Vagina (tissue), 2 donors: ENCODE results near the gene TCF7L1. TPM values are rescaled to one million over a fixed set of nuclear protein-coding genes. Genes with fewer than 3 reads are reported as not detected.

Experiments used
- DNase-seq, 2 donors: peaks; one replicate each; pipeline ENCODE4 v3.0.0-alpha.2; 2017; ENCODE audit errors: extremely low spot score in 2 of 2
- H3K27ac ChIP-seq: fragments of 200-600 bp; sonication (generic); one replicate; pipeline ENCODE4 v1.5.1; 2019
- H3K27me3 ChIP-seq: fragments of 200-600 bp; sonication (generic); one replicate; pipeline ENCODE4 v1.5.1; 2019
- H3K36me3 ChIP-seq, 2 donors: fragments of 200-600 bp; sonication (generic); one replicate each; pipeline ENCODE4 v1.5.1; 2017 to 2019
- H3K4me1 ChIP-seq: fragments of 200-600 bp; sonication (generic); one replicate; pipeline ENCODE4 v1.5.1; 2019
- H3K4me3 ChIP-seq, 2 donors: fragments of 200-600 bp; sonication (generic); 1 replicate in 1 of 2; 2 replicates in 1 of 2; pipeline ENCODE4 v1.5.1; 2016 to 2019
- H3K9me3 ChIP-seq: fragments of 200-600 bp; sonication (generic); one replicate; pipeline ENCODE4 v1.5.1; 2019
- CTCF ChIP-seq, 3 experiments: fragments of 450-650 bp in 2 of 3; fragments of 200-600 bp in 1 of 3; sonication (generic) in 1 of 3; IDR thresholded peaks; one replicate each; pipeline ENCODE4 v1.5.1; 2017 to 2019; ENCODE audit warnings: antibody characterized with exemption in 3 of 3, mild to moderate bottlenecking in 2 of 3, moderate library complexity in 2 of 3
- POLR2A ChIP-seq, 2 donors: fragments of 450-650 bp; IDR thresholded peaks; one replicate each; pipeline ENCODE4 v1.6.1; 2017; ENCODE audit warnings: antibody characterized with exemption in 2 of 2, mild to moderate bottlenecking in 2 of 2, moderate library complexity in 2 of 2
- POLR2AphosphoS5 ChIP-seq, 2 donors: sonication (generic); formaldehyde crosslinking; IDR thresholded peaks; one replicate each; pipeline ENCODE4 v1.9.0; 2017; ENCODE audit warnings: antibody characterized with exemption in 2 of 2, mild to moderate bottlenecking in 2 of 2, low read depth in 1 of 2; ENCODE audit not compliant: insufficient read depth in 1 of 2
- intact Hi-C: fragments of 100-400 bp; cut with DNase I; formaldehyde crosslinking; loops from one replicate; pipeline ENCODE4 v1.15.1; 2023
- total RNA-seq: library from RNA; depleted of rRNA; stranded (reverse); fragments of >200 nt; gene quantifications from one replicate; pipeline ENCODE4 v1.2.3, GENCODE V29; 2016

TCF7L1 gene
- total RNA-seq, 1 donor from 2014 or later, result 8.3 TPM

GRCh38 chr2:85244828-85245227 lies 111.6 kb downstream of the TCF7L1 start:
- no peaks in the 10 kb centered on the region for H3K36me3 ChIP-seq
- H3K27ac ChIP-seq, result no peak overlapping the region
- peaks cover 71% of the 10 kb centered on the region for H3K4me1 ChIP-seq
- intact Hi-C loops, result no loop called here
- no peak for DNase-seq
- no peak overlapping the region for H3K4me3 ChIP-seq
- H3K9me3 ChIP-seq, result no peaks in the 10 kb centered on the region
- TF ChIP-seq POLR2AphosphoS5 (IDR thresholded peaks at IDR 0.05; ENCODE audit: insufficient read depth in 1 of 2, low read depth in 1 of 2) (no peak), CTCF (IDR thresholded peaks at IDR 0.05) (no peak), POLR2A (IDR thresholded peaks at IDR 0.05) (no peak)
- H3K27me3 ChIP-seq, result no peaks in the 10 kb centered on the region

- H3K27ac ChIP-seq, result no peak overlapping the region
- no peak for TF ChIP-seq CTCF (IDR thresholded peaks at IDR 0.05)
- no peak for TF ChIP-seq POLR2AphosphoS5 (IDR thresholded peaks at IDR 0.05; ENCODE audit: insufficient read depth in 1 of 2, low read depth in 1 of 2)
- no peak for TF ChIP-seq POLR2A (IDR thresholded peaks at IDR 0.05)
- H3K4me3 ChIP-seq, result no peak overlapping the region
- H3K4me1 ChIP-seq, result peaks cover 75% of the 10 kb centered on the region
- no peak for DNase-seq
- intact Hi-C loops, result no loop called here
- no peaks in the 10 kb centered on the region for H3K9me3 ChIP-seq
- no peaks in the 10 kb centered on the region for H3K36me3 ChIP-seq
- no peaks in the 10 kb centered on the region for H3K27me3 ChIP-seq
Observed at GRCh38 chr2:85245891-85246290, 112.7 kb downstream of the TCF7L1 start.

- Histone ChIP-seq H3K36me3 (no peaks in the 10 kb centered on the region), H3K27ac (no peak overlapping the region), H3K4me3 (no peak overlapping the region), H3K27me3 (no peaks in the 10 kb centered on the region), H3K9me3 (no peaks in the 10 kb centered on the region), H3K4me1 (peaks cover 74% of the 10 kb centered on the region)
- TF ChIP-seq POLR2A (IDR thresholded peaks at IDR 0.05), result no peak
- TF ChIP-seq CTCF (IDR thresholded peaks at IDR 0.05), result no peak
- TF ChIP-seq POLR2AphosphoS5 (IDR thresholded peaks at IDR 0.05; ENCODE audit: insufficient read depth in 1 of 2, low read depth in 1 of 2), result no peak
- intact Hi-C loops, result no loop called here
- no peak for DNase-seq
Observed at GRCh38 chr2:85246348-85246747, 113.2 kb downstream of the TCF7L1 start.

GRCh38 chr2:85247610-85248009 lies 114.4 kb downstream of the TCF7L1 start:
- no peak for DNase-seq
- H3K9me3 ChIP-seq, result no peaks in the 10 kb centered on the region
- H3K4me3 ChIP-seq, result no peak overlapping the region
- intact Hi-C loops, result no loop called here
- peak overlapping the region; percentile 87 for H3K27ac ChIP-seq
- no peak for TF ChIP-seq POLR2A (IDR thresholded peaks at IDR 0.05)
- no peak for TF ChIP-seq CTCF (IDR thresholded peaks at IDR 0.05)
- no peak for TF ChIP-seq POLR2AphosphoS5 (IDR thresholded peaks at IDR 0.05; ENCODE audit: insufficient read depth in 1 of 2, low read depth in 1 of 2)
- no peaks in the 10 kb centered on the region for H3K27me3 ChIP-seq
- H3K36me3 ChIP-seq, result no peaks in the 10 kb centered on the region
- peaks cover 70% of the 10 kb centered on the region for H3K4me1 ChIP-seq

GRCh38 chr2:85248773-85249509 lies 115.7 kb downstream of the TCF7L1 start:
- intact Hi-C loops, result no loop called here
- H3K36me3 ChIP-seq, result no peaks in the 10 kb centered on the region
- peak overlapping the region; percentile 87 for H3K27ac ChIP-seq
- H3K4me3 ChIP-seq, result peak overlapping the region in 1 of 2 donors; percentile 10
- no peak for DNase-seq
- no peaks in the 10 kb centered on the region for H3K27me3 ChIP-seq
- peaks cover 77% of the 10 kb centered on the region for H3K4me1 ChIP-seq
- no peaks in the 10 kb centered on the region for H3K9me3 ChIP-seq
- no peak for TF ChIP-seq POLR2A (IDR thresholded peaks at IDR 0.05)
- no peak for TF ChIP-seq CTCF (IDR thresholded peaks at IDR 0.05)
- peak; percentile 19 to 82 for TF ChIP-seq POLR2AphosphoS5 (IDR thresholded peaks at IDR 0.05; ENCODE audit: insufficient read depth in 1 of 2, low read depth in 1 of 2)
